ENCODE measurements around the gene PSD.

- TF ChIP-seq, protein P1, sequence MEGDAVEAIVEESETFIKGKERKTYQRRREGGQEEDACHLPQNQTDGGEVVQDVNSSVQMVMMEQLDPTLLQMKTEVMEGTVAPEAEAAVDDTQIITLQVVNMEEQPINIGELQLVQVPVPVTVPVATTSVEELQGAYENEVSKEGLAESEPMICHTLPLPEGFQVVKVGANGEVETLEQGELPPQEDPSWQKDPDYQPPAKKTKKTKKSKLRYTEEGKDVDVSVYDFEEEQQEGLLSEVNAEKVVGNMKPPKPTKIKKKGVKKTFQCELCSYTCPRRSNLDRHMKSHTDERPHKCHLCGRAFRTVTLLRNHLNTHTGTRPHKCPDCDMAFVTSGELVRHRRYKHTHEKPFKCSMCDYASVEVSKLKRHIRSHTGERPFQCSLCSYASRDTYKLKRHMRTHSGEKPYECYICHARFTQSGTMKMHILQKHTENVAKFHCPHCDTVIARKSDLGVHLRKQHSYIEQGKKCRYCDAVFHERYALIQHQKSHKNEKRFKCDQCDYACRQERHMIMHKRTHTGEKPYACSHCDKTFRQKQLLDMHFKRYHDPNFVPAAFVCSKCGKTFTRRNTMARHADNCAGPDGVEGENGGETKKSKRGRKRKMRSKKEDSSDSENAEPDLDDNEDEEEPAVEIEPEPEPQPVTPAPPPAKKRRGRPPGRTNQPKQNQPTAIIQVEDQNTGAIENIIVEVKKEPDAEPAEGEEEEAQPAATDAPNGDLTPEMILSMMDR (conservative IDR thresholded peaks at IDR 0.05; ENCODE audit: low read length): no peak
- TF ChIP-seq EZH2phosphoT487 (IDR thresholded peaks at IDR 0.05; ENCODE audit: borderline replicate concordance, low read depth, low read length): no peak
These were observed 5.6 kb upstream of the PSD start for GRCh38 chr10:102424145-102424544.

Data from OCI-LY7 (cell line).